ENCODE results near the gene LSAMP. TPM values are rescaled to one million over a fixed set of nuclear protein-coding genes. Genes with fewer than 3 reads are reported as not detected.

The LSAMP gene
- total RNA-seq, 1 experiment from 2014 or later: 0.90 TPM

DNA sequence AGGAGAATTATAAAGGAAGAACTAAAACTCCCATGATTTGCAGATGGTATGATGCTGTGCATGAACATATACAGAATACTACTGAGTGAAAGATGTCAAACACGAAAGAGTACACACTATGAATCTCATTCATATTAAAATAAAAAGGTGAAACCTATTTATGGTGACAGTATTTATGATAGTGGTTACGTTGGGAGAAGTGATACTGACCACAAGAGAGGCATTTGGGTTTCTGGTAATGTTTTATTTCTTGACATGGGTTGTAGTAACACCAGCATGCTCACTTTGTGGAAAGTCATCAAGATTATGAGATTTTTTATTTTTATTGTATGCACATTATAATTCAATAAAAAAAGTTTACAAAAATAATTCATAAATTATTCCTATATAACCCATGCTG, 498.0 kb downstream of the LSAMP start:
- no peak overlapping the region for H3K56ac ChIP-seq (ENCODE audit: insufficient read length, low read depth, low read length)
- no peak overlapping the region for H3K4me3 Mint-ChIP-seq
- no peaks in the 10 kb centered on the region for H3K27me3 Mint-ChIP-seq (ENCODE audit: low read depth)
- DNase-seq: no peak
- H3K9me3 ChIP-seq (ENCODE audit: control insufficient read depth, low read depth, low read length): no peaks in the 10 kb centered on the region
- no peaks in the 10 kb centered on the region; a peak in 2 of 7 replicates for H3K36me3 Mint-ChIP-seq (ENCODE audit: insufficient read depth in 1 of 3, low read depth in 3 of 3)
- no peaks in the 10 kb centered on the region for H3K4me1 ChIP-seq (ENCODE audit: insufficient read depth, low read length)
- no peak overlapping the region for H4K5ac ChIP-seq (ENCODE audit: insufficient read length, low read depth, low read length)
- no peak overlapping the region for H3K23ac ChIP-seq (ENCODE audit: insufficient read length, low read depth, low read length)
- H3K23me2 ChIP-seq (ENCODE audit: insufficient read length, low read depth, low read length, poor library complexity, severe bottlenecking): no peaks in the 10 kb centered on the region
- H2BK20ac ChIP-seq (ENCODE audit: low read depth, low read length, poor library complexity, severe bottlenecking): no peak overlapping the region
- no peaks in the 10 kb centered on the region for H4K20me1 ChIP-seq (ENCODE audit: control insufficient read depth, insufficient read depth, insufficient read length)
- no peak overlapping the region for H3K27ac ChIP-seq (ENCODE audit: insufficient read length, low read depth, low read length)
- H3T11ph ChIP-seq (ENCODE audit: low read length): no peak overlapping the region
- no peaks in the 10 kb centered on the region for H3K27me3 ChIP-seq (ENCODE audit: insufficient read depth, low read length)
- H3K18ac ChIP-seq (ENCODE audit: insufficient read length, low read depth, low read length): no peak overlapping the region
- no peak overlapping the region for H2AK5ac ChIP-seq (ENCODE audit: insufficient read length, low read length)
- no peaks in the 10 kb centered on the region; a peak in 1 of 5 replicates for H3K9me3 Mint-ChIP-seq
- 0 out of 4 replicates have a peak, but pooled peaks cover 0 to 2% of the 10 kb centered on the region in 2 experiments for H3K4me1 Mint-ChIP-seq
- no peak overlapping the region for H2BK12ac ChIP-seq (ENCODE audit: insufficient read length, low read depth, low read length)
- TF ChIP-seq, protein P1, sequence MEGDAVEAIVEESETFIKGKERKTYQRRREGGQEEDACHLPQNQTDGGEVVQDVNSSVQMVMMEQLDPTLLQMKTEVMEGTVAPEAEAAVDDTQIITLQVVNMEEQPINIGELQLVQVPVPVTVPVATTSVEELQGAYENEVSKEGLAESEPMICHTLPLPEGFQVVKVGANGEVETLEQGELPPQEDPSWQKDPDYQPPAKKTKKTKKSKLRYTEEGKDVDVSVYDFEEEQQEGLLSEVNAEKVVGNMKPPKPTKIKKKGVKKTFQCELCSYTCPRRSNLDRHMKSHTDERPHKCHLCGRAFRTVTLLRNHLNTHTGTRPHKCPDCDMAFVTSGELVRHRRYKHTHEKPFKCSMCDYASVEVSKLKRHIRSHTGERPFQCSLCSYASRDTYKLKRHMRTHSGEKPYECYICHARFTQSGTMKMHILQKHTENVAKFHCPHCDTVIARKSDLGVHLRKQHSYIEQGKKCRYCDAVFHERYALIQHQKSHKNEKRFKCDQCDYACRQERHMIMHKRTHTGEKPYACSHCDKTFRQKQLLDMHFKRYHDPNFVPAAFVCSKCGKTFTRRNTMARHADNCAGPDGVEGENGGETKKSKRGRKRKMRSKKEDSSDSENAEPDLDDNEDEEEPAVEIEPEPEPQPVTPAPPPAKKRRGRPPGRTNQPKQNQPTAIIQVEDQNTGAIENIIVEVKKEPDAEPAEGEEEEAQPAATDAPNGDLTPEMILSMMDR (conservative IDR thresholded peaks at IDR 0.05): no peak
- H3K79me1 ChIP-seq (ENCODE audit: insufficient read depth, low read depth, low read length, poor library complexity, severe bottlenecking): no peaks in the 10 kb centered on the region
- H2BK120ac ChIP-seq (ENCODE audit: low read depth, low read length, poor library complexity, severe bottlenecking): no peak overlapping the region
- H3K27ac Mint-ChIP-seq: no peak overlapping the region
- no peaks in the 10 kb centered on the region for H3K79me2 ChIP-seq (ENCODE audit: insufficient read depth, low read length)
- WGBS (ENCODE audit: extremely low coverage, insufficient read length, low lambda C conversion rate): no CpG with 5 or more reads among the region's 2 CpGs
- no peak overlapping the region for H3K9ac ChIP-seq (ENCODE audit: extremely low read depth, insufficient read length, low read length)
- no peak overlapping the region for H3K14ac ChIP-seq (ENCODE audit: insufficient read depth, low read length)
- no peak overlapping the region for H2BK15ac ChIP-seq (ENCODE audit: low read depth, low read length)
- H2BK5ac ChIP-seq (ENCODE audit: insufficient read length, low read length): no peak overlapping the region
- no peak overlapping the region for H4K8ac ChIP-seq (replicated peaks; ENCODE audit: insufficient read length, low read depth, low read length)
- H2AFZ ChIP-seq (ENCODE audit: low read length): no peak overlapping the region
- no peak overlapping the region for H3K4ac ChIP-seq (ENCODE audit: low read depth, low read length)
- H3K4me2 ChIP-seq (ENCODE audit: insufficient read depth, insufficient read length, low read length): no peak overlapping the region
- no peak overlapping the region for H4K91ac ChIP-seq (ENCODE audit: insufficient read length, low read depth, low read length)
